Gastroesophageal sphincter (tissue), 3 donors: Measurements from ENCODE around the gene ZC3H14.

Experiments used
- CTCF ChIP-seq, 4 experiments: fragments of 200-600 bp in 2 of 4; fragments of 450-650 bp in 2 of 4; sonication (generic) in 1 of 4; IDR thresholded peaks; one replicate each; pipeline ENCODE4 v1.5.1; 2017 to 2019; ENCODE audit warnings: antibody characterized with exemption in 4 of 4, mild to moderate bottlenecking in 2 of 4, moderate library complexity in 2 of 4
- POLR2A ChIP-seq, 2 donors: fragments of 450-650 bp; IDR thresholded peaks; one replicate each; pipeline ENCODE4 v1.6.1; 2017; ENCODE audit warnings: antibody characterized with exemption in 2 of 2, mild to moderate bottlenecking in 2 of 2, moderate library complexity in 1 of 2

GRCh38 chr14:88621100-88621499, 58.3 kb downstream of the ZC3H14 start:
- TF ChIP-seq CTCF (IDR thresholded peaks at IDR 0.05): no peak
- no peak for TF ChIP-seq POLR2A (IDR thresholded peaks at IDR 0.05)
